ENCODE results near the gene ZSCAN20.
A peak's percentile ranks its signal among the peaks of the same experiment; 100 is the strongest.

Gene ZSCAN20

DNA sequence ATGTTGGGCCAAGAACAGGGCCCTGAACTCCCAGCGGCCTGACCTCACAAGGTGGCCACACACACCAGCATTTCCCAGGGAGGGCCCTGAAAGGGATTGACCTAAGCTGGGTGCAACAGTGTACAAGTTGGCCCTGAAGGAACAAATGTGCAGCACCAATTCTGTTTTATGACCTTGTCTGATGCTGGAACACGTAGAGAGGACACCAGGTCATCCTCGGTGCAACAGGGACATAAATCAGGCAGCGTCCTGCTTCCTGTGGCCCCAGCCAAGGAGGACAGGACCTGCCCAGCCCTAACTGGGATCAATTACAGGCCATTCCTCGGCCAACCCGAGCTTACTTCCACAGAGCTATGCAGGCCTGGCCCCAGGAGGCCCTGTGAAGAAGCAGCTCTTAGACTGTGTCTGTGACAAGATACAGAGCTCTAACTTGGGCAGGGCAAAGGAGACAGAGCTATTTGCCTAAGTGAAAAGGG is 28.7 kb upstream of the ZSCAN20 start:
- DNase-seq = no peak

DNA sequence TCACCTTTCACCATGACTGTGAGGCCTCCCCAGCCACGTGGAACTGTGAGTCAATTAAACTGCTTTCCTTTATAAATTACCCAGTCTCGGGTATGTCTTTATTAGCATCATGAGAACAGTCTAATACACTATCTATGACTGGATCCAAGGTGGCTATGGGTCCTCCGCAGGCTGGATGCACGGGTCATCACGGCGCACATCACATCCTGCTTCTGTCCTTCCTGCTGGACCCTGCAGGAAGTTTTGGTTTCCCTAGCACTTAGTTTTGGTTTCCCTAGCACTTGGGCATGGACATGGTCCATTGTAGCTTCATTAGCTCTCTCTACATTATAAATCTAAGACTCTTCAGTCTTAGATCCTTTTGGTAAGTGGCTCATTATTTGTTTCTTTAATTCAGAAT is 27.3 kb upstream of the ZSCAN20 start:
- DNase-seq = no peak

DNA sequence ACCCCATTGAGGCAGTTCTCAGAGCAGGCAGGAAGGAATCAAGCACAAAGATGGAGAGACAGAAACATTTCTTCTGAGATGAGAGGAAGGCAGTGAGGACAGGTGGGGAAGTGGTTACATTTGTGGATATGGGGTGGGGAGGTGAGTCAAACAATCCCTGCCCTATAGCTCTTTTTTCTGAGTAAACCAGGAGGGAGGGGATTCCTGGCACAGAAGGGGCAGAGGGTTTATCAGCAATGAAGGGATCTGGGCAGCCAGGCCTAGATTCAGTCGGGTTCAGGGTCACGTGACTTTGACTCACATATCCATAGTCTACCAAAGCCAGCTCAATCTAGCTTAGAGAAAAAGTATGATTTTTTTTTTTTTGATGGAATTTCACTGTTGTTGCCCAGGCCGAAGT is 25.9 kb upstream of the ZSCAN20 start:
- no peak for DNase-seq

DNA sequence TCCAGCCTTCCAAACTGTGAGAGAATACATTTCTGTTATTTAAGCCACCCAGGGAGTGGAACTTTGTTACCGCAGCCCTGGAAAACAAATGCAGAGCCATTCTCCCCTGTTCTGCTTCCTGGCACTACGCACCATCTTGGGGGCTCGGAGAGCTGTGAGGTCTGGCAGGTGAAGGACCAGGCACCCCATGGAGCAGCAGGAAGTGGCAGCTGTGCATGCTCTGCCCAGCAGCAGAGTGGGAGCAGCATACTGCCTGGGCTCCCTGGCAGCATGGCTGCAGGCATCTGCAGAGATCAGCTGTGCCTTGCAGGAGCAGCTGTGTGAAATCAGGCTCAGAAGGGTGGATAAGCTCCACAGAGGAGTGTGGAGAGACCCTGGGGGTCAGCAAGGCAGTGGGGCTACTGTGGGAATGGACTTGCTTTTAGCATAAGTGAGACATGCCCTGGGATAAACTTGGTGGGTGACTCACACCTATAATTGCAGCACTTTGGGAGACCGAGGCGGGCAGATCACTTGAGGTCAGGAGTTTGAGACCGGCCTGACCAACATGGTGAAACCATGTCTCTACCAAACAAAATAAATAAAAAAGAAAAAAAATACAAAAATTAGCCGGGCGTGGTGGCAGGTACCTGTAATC is 17.7 kb upstream of the ZSCAN20 start:
- DNase-seq = no peak

DNA sequence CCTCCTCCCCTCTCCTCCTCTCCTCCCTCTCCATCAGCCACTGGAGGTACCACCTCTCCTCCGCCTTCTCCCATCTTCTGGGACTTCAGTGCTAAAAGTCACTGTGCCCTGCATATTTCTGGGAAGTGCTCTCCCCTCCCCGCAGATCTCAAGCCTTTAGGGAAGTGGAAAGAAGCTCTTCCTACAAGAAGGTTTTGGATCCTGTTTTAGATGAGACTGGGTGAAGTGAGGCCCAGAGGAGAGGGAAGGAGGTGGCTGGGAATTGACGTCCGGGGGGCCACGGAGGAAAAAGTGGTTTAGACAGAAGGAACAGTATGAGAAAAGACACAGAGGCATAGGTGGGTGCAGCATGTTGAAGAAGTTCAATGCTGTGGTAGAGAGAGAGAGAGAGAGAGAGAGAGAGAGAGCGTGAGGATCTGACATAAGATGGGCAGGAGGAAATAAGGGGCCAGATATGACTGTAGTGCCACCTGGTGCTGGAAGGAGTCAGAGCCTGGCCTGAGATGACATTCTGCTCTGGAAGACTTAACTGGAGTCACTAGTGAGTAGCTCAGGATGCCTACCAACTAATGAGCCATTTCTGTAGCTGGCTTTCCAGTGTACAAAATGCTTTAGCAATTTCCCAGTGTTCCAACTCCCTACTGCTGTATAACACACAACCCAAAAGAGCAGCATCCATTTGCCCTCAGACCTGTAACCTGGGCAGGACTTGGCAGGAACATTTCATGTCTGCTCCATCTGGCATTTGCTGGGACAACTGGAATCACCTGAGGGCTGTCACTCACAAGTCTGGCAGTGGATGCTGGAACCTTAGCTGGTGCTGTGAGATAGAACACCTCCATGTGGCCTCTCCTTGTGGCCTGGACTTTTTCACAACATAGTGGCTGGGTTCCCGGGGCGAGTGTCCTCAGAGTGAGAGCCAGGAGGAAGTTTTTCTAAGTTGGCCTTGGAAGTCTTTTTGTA is 16.6 kb upstream of the ZSCAN20 start:
- DNase-seq = no peak

DNA sequence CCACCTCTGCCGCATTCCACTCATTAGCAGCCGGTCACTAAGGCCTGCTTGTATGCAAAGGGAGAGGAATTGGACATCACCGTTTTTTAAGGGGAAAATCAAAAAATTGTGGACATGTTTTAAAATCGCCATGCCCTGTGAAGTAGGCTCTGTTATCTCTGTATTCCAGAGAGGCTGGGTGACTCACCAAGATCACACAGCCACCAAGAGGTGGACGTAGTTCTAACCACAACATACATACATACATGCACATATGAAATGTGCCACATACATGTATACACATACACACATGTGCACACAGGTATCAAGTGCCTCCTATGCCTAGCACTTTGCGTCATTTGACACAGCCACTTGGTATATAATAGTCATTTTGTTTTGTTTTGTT is 16.0 kb upstream of the ZSCAN20 start:
- no peak for DNase-seq

DNA sequence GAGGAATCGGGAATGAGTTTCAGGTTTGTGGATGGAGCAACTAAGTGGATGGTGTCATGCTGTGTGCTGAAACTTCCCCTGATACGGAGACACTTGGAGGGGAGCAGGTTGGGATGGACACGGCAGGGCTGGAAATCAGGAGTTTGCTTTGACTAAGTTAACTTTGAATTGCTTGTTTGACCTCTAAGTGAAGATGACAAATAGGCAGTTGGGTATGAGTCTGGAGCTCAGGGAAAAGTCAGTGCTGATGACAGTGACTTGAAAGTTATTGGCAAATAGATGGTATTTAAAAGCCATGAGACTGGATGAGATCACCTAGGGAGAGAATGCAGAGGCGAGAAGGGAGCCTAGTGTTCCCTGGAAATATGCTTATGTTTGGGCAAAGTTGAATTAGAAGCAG is 12.8 kb upstream of the ZSCAN20 start:
- DNase-seq = no peak

DNA sequence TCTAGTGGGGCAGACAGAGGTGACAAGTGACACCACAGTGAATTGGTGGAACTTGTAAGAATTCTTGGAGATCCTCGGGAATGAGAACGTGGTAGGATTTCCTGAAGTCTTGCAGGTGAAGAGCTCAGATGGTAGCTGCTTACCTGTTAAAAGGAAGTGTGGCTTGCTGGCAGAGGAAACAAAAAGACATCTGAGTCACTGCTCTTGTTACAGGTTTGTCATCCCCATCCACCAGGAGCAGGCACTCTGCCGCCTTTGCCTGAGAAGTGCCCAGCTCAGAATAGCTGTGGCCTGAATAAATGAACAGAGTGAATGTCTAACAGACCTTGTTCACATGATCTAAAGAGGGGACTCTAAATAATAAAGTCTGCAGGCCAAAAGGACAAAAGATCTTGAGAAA is 12.3 kb upstream of the ZSCAN20 start:
- no peak for DNase-seq

DNA sequence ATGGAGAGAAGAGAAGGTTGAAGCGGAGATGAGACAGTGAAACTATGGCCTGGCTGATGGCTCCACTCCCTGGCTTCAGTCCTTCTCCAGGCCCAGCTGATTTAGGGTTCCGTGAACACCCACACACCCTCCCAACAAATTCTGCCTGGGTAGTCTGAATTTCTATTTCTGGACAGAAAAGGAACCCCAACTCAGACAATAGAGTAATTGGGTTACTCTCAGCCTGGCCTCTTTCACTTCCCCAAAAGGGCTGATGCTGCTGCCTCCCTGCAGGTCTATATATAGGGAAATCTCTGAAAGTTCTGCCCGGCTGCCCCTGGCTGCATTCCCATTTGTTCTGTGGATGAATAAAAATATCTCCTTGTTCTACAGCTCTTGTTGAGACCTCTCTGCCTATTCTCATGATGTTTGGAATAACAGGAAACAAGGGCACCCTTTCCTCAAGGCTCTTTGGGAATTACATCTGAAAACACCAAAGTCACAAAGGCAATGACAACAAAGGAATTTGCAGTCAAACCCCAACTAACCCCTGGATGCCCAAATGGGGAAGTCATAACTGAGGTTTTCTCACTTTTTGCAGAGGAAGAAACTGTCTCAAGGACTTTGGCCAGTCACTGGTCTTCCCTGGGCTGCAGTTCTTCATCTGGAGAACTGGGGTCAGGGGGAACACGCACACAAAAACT is 11.4 kb upstream of the ZSCAN20 start:
- DNase-seq = no peak

DNA sequence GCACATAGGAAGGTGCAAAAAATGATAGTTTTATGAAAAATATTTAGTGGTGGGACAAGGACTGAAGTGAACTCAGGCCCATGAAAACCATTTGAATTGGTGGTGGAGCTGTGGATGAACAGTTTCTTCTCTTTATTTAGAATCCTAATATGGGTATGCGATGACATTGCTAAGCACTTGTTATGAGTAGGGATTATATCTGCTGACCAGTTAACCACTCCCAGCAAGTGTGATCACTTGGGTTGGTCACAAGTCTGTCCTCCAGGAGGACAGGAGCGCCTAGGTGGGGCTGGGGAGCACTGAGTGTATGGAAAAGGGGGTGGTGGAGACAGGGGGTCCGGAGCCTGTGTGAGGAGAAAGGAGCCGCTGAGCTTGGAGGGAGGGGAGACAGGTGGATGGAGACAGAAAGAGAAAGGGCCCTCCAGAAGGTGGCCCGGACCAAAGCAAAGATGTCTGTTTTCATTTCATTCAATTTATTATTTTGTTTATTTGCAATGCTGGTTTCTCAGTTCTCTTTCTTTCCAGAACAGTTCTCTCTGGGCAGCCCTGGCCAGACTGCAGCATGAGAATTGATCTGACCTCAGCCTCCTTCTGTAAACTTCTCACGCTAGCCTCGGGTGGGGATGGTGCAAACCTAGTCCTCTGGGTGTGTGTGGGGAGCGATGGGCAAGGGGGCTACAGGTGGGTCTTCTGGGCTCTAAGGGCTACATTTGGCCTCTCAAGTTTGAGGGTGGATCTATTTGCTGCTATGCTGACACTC is 9.9 kb upstream of the ZSCAN20 start:
- no peak for DNase-seq

DNA sequence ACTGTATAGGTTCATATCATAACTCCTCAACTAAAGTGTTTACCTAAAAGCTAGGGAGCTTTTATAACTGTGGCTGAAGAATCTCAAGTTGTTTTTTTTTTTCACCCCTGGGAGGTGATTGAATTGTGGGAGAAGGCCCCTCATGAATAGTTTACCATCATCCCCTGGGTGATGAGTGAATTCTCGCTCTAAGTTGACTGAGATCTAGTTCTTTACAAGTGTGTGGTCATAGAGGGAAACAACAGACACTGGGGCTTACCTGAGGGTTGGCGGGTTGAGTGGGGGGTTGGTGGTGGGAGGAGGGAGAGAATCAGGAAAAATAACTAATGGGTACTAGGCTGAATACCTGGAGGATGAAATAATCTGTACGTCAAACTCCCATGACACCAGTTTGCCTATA is 7.9 kb upstream of the ZSCAN20 start:
- DNase-seq = no peak

DNA sequence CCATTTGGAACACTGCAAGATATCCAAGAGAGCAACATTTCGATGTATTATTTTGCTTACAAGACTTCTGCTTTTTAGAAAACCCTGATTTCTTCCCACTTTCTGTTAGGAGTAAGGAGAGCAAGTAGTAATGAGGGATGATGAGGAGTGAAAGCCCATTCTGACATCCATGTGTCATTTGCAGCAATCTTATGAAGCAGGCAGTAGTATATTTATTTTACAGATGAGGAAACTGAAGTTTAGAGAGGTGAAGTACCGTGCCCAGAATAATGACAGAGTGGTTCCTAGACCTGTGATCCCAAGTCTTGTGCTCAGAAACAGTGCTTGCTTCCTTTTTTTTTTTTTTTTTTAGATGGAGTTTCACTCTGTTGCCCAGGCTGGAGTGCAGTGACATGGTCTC is 7.1 kb upstream of the ZSCAN20 start:
- no peak for DNase-seq

DNA sequence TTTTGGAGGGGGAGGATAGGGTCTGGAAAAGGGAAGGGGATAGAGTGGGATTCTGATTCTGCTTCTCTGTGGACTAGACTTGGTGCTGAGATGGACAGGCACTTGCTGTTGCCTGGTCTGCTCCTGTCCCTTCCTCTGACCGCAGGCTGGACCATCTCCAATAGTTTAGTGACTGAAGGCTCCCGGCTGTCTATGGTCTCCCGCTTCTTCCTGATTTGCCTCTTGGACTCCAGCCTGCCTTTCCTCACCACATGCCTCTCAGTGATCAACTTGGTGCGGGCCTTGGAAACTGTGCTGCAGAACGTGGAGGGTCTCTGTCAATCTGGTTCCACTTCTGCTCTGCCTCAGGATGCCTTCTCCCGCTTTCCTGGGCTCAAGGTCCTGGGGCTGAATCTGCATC is 6.3 kb upstream of the ZSCAN20 start:
- DNase-seq = no peak

DNA sequence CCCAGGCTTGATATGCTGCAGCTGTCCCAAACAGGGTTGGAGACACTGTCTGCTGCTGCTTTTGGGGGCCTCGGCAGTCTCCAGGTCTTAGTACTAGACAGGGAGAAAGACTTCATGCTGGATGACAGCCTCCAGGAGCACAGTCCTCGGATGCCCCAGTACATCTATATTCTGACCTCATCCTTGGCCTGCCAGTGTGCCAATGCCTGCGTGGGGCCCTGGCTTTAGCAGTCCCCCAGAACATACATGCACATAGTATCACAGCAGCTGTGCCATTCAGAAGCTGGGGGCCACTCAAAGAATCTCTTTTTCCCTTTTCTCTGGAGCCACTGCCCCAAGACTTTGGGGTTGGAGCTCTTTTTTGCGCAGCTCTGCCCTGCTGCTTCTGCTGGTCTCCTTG is 4.4 kb upstream of the ZSCAN20 start:
- no peak for DNase-seq

DNA sequence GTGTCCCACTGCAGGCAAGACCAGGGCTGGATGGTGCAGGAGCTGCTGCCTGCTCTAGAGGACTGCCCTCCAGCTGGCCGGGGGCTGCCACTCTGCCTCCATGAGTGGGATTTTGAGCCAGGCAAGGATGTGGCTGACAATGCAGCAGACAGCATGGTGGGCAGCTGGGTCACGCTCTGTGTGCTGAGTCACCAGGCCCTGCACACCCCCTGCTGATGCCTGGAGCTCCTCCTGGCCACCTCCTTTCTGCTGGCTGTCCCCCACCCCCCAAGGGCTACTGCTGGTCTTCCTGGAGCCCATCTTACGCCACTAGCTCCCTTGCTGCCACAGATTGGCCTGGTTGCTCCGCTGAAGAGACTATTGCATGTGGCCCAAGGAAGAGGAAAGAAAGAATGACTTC is 3.9 kb upstream of the ZSCAN20 start:
- no peak for DNase-seq

DNA sequence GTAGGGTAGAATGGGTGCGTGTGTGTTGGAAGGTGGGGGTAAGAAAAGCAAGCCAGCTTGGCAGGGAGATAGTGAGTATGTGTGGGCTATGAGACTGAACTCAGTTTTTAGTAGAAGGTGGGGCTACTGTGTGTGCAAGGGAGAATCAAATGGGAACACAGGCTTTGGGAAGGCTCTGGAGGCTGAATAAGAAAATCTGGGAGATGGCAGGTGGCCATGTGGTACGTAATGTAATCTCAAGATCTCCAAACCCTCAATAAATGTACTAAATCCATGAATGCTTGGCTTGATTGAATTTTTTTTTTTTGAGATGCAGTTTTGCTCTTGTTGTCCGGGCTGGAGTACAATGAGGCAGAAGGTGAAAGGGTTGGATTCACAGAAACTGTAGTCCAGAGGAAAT is 3.5 kb upstream of the ZSCAN20 start:
- DNase-seq = no peak

DNA sequence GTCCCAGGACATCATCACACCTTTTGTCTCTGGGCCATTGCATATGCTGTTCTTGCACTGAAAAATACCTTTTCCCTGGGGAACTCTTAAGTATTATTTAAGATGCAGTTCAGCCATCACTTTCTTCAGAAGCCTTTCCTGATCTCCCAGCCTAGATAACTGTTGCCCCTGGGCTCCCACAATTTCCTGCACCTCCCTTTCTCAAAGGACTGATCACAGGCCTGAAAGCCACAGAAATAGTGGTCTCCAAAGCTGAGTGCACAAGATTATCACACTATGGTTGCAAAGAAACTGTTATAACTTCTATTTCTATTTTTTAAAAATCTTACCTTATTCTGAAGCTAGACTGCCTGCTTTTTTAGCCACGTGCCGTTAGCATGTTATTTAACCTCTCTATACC is 2.8 kb upstream of the ZSCAN20 start:
- no peak for DNase-seq

DNA sequence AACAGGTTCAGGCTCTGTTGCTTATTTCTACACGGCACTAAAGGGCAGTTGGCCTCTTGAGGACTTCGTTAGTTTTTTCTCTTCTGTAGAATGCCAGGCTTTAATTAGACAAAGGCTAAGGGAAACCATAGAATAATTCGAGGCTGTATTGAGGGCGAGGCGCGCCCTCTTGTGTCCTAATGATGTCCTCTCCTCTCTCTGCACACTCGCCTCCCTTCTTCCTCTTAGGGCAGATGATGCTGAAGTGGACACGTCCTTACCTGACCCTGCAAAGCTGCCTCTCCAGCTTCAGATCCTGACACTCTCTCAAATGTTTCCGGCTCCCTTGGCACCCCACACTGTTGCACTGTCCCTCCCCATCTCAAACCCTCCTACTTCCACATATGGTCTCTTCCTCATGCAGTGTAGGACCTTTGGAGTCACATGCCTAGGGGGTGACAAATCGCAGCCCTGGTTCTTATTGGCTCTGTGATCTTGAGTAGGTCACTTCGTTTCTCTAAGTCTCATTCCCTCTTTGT is 1.9 kb upstream of the ZSCAN20 start:
- DNase-seq = peak; percentile 16

DNA sequence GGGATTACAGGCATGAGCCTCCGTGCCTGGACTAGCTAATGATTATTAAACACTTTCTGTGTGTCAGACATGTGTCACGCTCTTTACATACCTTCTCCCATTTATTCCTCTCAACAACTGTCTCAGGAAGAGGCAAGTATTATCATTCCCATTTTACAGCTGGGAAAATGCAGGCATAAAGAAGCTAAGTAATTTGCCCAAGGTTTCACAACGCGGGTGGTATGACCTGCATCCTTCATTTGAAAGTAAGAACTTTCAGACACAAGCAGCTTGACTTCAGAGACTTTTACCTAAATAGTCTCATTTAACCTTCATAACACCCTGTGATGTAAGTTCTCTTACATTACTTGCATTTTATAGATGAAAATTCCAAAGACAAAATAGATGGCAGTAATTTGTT is 1.0 kb upstream of the ZSCAN20 start:
- no peak for DNase-seq

DNA sequence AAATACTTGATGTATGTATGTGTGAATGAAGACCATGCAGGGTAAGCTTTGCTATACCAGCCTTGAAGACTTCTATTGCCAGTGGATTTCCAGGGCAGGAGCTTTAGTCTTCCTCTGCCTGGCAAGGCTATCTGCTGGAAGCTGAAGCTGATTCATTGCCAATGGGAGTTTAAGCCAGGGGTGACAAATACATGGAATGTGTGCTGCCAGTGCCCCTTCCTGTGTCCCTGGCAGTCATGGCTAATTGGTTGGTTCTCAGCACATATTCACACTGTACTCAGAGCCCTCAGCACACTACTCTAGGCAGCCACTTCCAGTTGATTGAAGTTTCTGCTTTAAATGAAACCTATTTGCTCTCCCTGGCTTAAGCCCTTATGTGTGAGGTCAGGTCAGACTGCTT is 1.5 kb downstream of the ZSCAN20 start:
- DNase-seq = no peak

DNA sequence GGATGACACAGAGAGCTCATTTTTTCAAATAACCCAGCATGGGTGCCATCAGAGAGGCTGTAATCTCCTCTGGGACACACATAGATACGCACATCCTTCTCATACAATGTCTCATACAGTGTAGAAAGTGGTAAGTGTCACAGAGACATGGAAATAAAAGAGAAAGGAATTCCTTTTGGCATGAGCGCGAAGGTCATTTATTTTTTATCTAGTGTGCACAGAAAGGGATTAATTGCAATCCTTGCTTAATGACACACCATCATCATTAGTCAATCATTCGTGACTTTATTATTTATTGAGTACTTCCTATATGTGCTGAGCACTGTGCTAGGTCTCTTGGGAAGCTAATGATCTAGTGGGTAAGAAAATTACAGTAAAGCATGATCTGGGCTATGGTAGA is 5.0 kb downstream of the ZSCAN20 start:
- DNase-seq = no peak

DNA sequence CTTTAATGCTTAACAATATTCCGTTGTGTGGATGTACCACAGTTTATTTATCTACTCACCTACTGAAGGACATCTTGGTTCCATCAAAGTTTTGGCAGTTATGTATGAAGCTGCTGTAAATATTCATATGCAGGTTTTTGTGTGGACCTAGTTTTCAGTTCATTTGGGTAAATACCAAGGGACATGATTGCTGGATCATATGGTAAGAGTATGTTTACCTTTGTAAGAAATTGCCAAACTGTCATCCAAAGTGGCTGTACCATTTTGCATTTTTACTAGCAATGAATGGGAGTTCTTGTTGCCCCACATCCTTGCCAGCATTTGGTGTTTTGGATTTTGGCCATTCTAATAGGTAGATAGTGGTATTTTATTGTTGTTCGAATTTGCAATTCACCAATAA is 10.0 kb downstream of the ZSCAN20 start:
- DNase-seq = no peak

DNA sequence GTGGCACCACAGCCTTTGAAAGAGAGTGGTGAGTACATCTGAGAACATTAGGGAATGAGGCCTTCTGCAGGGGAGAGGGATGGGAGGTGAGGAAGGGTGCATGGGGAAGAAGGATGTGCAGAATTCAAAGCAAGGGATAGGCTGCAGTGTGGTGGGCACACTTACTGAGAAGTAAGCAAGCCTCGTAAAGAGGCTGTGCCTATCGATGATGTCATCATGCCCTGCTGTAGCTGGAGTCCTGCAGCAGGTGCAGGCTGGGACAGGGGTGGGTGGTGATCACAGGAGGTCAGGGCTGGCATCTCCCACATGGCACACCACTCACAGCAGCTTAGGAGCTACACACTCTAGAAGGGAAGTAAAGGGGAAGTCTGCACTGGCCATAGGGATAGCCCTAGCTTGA is 16.2 kb downstream of the ZSCAN20 start:
- no peak for DNase-seq
